Osteocyte (in vitro differentiated cells): ENCODE results near the gene HNRNPF. TPM values are rescaled to one million over a fixed set of nuclear protein-coding genes. Genes with fewer than 3 reads are reported as not detected.

ENCODE experiments used
- DNase-seq: peaks from one replicate; pipeline ENCODE4 v3.0.0; 2021; ENCODE audit warnings: mixed read lengths; ENCODE audit not compliant: unreplicated experiment; ENCODE audit errors: extremely low spot score
- H3K27ac Mint-ChIP-seq: one replicate; pipeline ENCODE4 v1.8.0; 2021; ENCODE audit warnings: mild to moderate bottlenecking, mixed read lengths; ENCODE audit not compliant: unreplicated experiment
- H3K27me3 Mint-ChIP-seq: one replicate; pipeline ENCODE4 v1.8.0; 2021; ENCODE audit warnings: mixed read lengths; ENCODE audit not compliant: unreplicated experiment
- H3K36me3 Mint-ChIP-seq: one replicate; pipeline ENCODE4 v1.8.0; 2021; ENCODE audit warnings: mixed read lengths; ENCODE audit not compliant: unreplicated experiment
- H3K4me1 Mint-ChIP-seq: one replicate; pipeline ENCODE4 v1.8.0; 2021; ENCODE audit warnings: mixed read lengths; ENCODE audit not compliant: unreplicated experiment
- H3K4me3 Mint-ChIP-seq: one replicate; pipeline ENCODE4 v1.8.0; 2021; ENCODE audit warnings: mild to moderate bottlenecking, moderate library complexity, mixed read lengths; ENCODE audit not compliant: unreplicated experiment
- H3K9me3 Mint-ChIP-seq: one replicate; pipeline ENCODE4 v1.8.0; 2021; ENCODE audit warnings: mixed read lengths; ENCODE audit not compliant: unreplicated experiment
- CTCF ChIP-seq: fragments of 200-600 bp; sonication (generic); IDR thresholded peaks from 2 replicates; pipeline ENCODE4 v1.5.0; 2021; ENCODE audit warnings: antibody characterized with exemption, mild to moderate bottlenecking, moderate library complexity
- total RNA-seq: library from RNA; stranded (reverse); gene quantifications from 2 replicates; pipeline ENCODE4 v1.2.1, GENCODE V29; 2021

Gene HNRNPF
- total RNA-seq, 1 donor from 2014 or later: 189 TPM

- peak overlapping the region; percentile 40 for H3K27ac Mint-ChIP-seq
- no peaks in the 10 kb centered on the region for H3K9me3 Mint-ChIP-seq
- TF ChIP-seq CTCF: no peak
- DNase-seq: no peak
- peaks cover 53% of the 10 kb centered on the region for H3K36me3 Mint-ChIP-seq
- peaks cover 7% of the 10 kb centered on the region for H3K4me1 Mint-ChIP-seq
- no peaks in the 10 kb centered on the region for H3K27me3 Mint-ChIP-seq
- H3K4me3 Mint-ChIP-seq: no peak overlapping the region
Observed at GRCh38 chr10:43386981-43387677, 21.9 kb downstream of the HNRNPF start.

- no peak overlapping the region for H3K4me3 Mint-ChIP-seq
- no peaks in the 10 kb centered on the region for H3K9me3 Mint-ChIP-seq
- DNase-seq: no peak
- no peaks in the 10 kb centered on the region for H3K27me3 Mint-ChIP-seq
- H3K4me1 Mint-ChIP-seq: peaks cover 7% of the 10 kb centered on the region
- peaks cover 51% of the 10 kb centered on the region for H3K36me3 Mint-ChIP-seq
- no peak overlapping the region for H3K27ac Mint-ChIP-seq
- TF ChIP-seq CTCF: no peak
Observed at GRCh38 chr10:43386549-43386948, 22.4 kb downstream of the HNRNPF start.

GRCh38 chr10:43385412-43386004 is 23.5 kb downstream of the HNRNPF start:
- H3K9me3 Mint-ChIP-seq: no peaks in the 10 kb centered on the region
- H3K27ac Mint-ChIP-seq: no peak overlapping the region
- H3K4me3 Mint-ChIP-seq: no peak overlapping the region
- peaks cover 48% of the 10 kb centered on the region for H3K36me3 Mint-ChIP-seq
- TF ChIP-seq CTCF: no peak
- peaks cover 7% of the 10 kb centered on the region for H3K4me1 Mint-ChIP-seq
- no peaks in the 10 kb centered on the region for H3K27me3 Mint-ChIP-seq
- DNase-seq: no peak

GRCh38 chr10:43384252-43385221 is 24.4 kb downstream of the HNRNPF start:
- Mint-ChIP-seq H3K4me1 (peaks cover 4% of the 10 kb centered on the region), H3K36me3 (peaks cover 39% of the 10 kb centered on the region), H3K27ac (no peak overlapping the region), H3K4me3 (no peak overlapping the region), H3K9me3 (no peaks in the 10 kb centered on the region), H3K27me3 (no peaks in the 10 kb centered on the region)
- TF ChIP-seq CTCF: no peak
- DNase-seq: no peak
